Peyer's patch (tissue), 4 donors: ENCODE measurements around the gene SIAE.

Source experiments
- CTCF ChIP-seq, 6 experiments: fragments of 450-650 bp in 4 of 6; fragments of 200-600 bp in 2 of 6; sonication (generic) in 1 of 6; IDR thresholded peaks; one replicate each; pipeline ENCODE4 v1.5.1; 2017 to 2019; ENCODE audit warnings: antibody characterized with exemption in 6 of 6, mild to moderate bottlenecking in 3 of 6, moderate library complexity in 1 of 6
- POLR2A ChIP-seq, 2 donors: fragments of 450-650 bp; IDR thresholded peaks; one replicate each; pipeline ENCODE4 v1.5.1; 2017; ENCODE audit warnings: antibody characterized with exemption in 2 of 2, mild to moderate bottlenecking in 2 of 2, moderate library complexity in 2 of 2

- TF ChIP-seq CTCF (IDR thresholded peaks at IDR 0.05) = no peak
- no peak for TF ChIP-seq POLR2A (IDR thresholded peaks at IDR 0.05)
Observed at GRCh38 chr11:124657904-124658303, 15.6 kb downstream of the SIAE start.
